ENCODE results near the gene BAZ2A.
A peak's percentile ranks its signal among the peaks of the same experiment; 100 is the strongest.

- TF ChIP-seq CTCF (IDR thresholded peaks at IDR 0.05), result peak; percentile 40 to 77 (median 64)
- TF ChIP-seq POLR2A (IDR thresholded peaks at IDR 0.05), result peak in 1 of 2 donors; percentile 73
Observed at GRCh38 chr12:56636675-56637540, 6.8 kb upstream of the BAZ2A start.
